ENCODE data around the gene POU2F3. TPM values are rescaled to one million over a fixed set of nuclear protein-coding genes. Genes with fewer than 3 reads are reported as not detected.
A peak's percentile ranks its signal among the peaks of the same experiment; 100 is the strongest.

The POU2F3 gene
- total RNA-seq, 4 donors from 2014 or later = 58.2 to 219 (median 105) TPM

GRCh38 chr11:120255519-120255866 is 15.6 kb downstream of the POU2F3 start:
- Histone ChIP-seq H3K4me1 (peaks cover 24% of the 10 kb centered on the region), H3K27me3 (peaks cover 36% of the 10 kb centered on the region), H3K27ac (no peak overlapping the region), H3K36me3 (no peaks in the 10 kb centered on the region), H3K4me3 (no peak overlapping the region), H3K9me3 (no peaks in the 10 kb centered on the region)
- WGBS = 21% methylated on average over 9 of the region's 9 CpGs
- no peak for DNase-seq (ENCODE audit: low spot score in 2 of 2)
- no peak for TF ChIP-seq EP300 (IDR thresholded peaks at IDR 0.05)
- TF ChIP-seq CTCF (IDR thresholded peaks at IDR 0.05) = no peak
- TF ChIP-seq POLR2AphosphoS5 (IDR thresholded peaks at IDR 0.05) = no peak
- TF ChIP-seq POLR2A (IDR thresholded peaks at IDR 0.05) = no peak

- Histone ChIP-seq H3K36me3 (no peaks in the 10 kb centered on the region), H3K4me3 (no peak overlapping the region), H3K9me3 (no peaks in the 10 kb centered on the region), H3K27ac (no peak overlapping the region), H3K4me1 (peaks cover 27% of the 10 kb centered on the region), H3K27me3 (peaks cover 36% of the 10 kb centered on the region)
- WGBS = 58% methylated on average over 4 of the region's 4 CpGs
- no peak for DNase-seq (ENCODE audit: low spot score in 2 of 2)
- no peak for TF ChIP-seq EP300 (IDR thresholded peaks at IDR 0.05)
- no peak for TF ChIP-seq POLR2AphosphoS5 (IDR thresholded peaks at IDR 0.05)
- TF ChIP-seq POLR2A (IDR thresholded peaks at IDR 0.05) = no peak
- TF ChIP-seq CTCF (IDR thresholded peaks at IDR 0.05) = no peak
These were observed 16.2 kb downstream of the POU2F3 start for GRCh38 chr11:120256178-120256577.

GRCh38 chr11:120256779-120257178 is 16.8 kb downstream of the POU2F3 start:
- DNase-seq (ENCODE audit: low spot score in 2 of 2) = no peak
- WGBS = 84% methylated on average over 2 of the region's 2 CpGs
- peaks cover 36% of the 10 kb centered on the region for H3K27me3 ChIP-seq

GRCh38 chr11:120257346-120257745 is 17.4 kb downstream of the POU2F3 start:
- Histone ChIP-seq H3K36me3 (no peaks in the 10 kb centered on the region), H3K4me3 (no peak overlapping the region), H3K4me1 (peaks cover 27% of the 10 kb centered on the region), H3K9me3 (no peaks in the 10 kb centered on the region), H3K27ac (no peak overlapping the region), H3K27me3 (peaks cover 36% of the 10 kb centered on the region)
- TF ChIP-seq EP300 (IDR thresholded peaks at IDR 0.05) = no peak
- TF ChIP-seq CTCF (IDR thresholded peaks at IDR 0.05) = no peak
- no peak for TF ChIP-seq POLR2AphosphoS5 (IDR thresholded peaks at IDR 0.05)
- TF ChIP-seq POLR2A (IDR thresholded peaks at IDR 0.05) = no peak
- DNase-seq (ENCODE audit: low spot score in 2 of 2) = no peak
- WGBS = 84% methylated on average over 9 of the region's 9 CpGs

More at GRCh38 chr11:120256779-120257178, 16.8 kb downstream of the POU2F3 start:
- H3K4me1 ChIP-seq = peaks cover 27% of the 10 kb centered on the region
- no peak overlapping the region for H3K27ac ChIP-seq
- H3K36me3 ChIP-seq = no peaks in the 10 kb centered on the region
- TF ChIP-seq CTCF (IDR thresholded peaks at IDR 0.05) (no peak), POLR2A (IDR thresholded peaks at IDR 0.05) (no peak), EP300 (IDR thresholded peaks at IDR 0.05) (no peak), POLR2AphosphoS5 (IDR thresholded peaks at IDR 0.05) (no peak)
- H3K9me3 ChIP-seq = no peaks in the 10 kb centered on the region
- H3K4me3 ChIP-seq = no peak overlapping the region

GRCh38 chr11:120258661-120259060 is 18.7 kb downstream of the POU2F3 start:
- Histone ChIP-seq H3K36me3 (no peaks in the 10 kb centered on the region), H3K4me1 (peaks cover 27% of the 10 kb centered on the region), H3K4me3 (no peak overlapping the region), H3K27me3 (peaks cover 35% of the 10 kb centered on the region), H3K27ac (peak overlapping the region; percentile 83), H3K9me3 (no peaks in the 10 kb centered on the region)
- TF ChIP-seq CTCF (IDR thresholded peaks at IDR 0.05) = no peak
- no peak for TF ChIP-seq EP300 (IDR thresholded peaks at IDR 0.05)
- no peak for TF ChIP-seq POLR2A (IDR thresholded peaks at IDR 0.05)
- TF ChIP-seq POLR2AphosphoS5 (IDR thresholded peaks at IDR 0.05) = no peak
- WGBS = 95% methylated on average over 3 of the region's 3 CpGs
- no peak for DNase-seq (ENCODE audit: low spot score in 2 of 2)
